GM06990 (cell line): ENCODE data around the gene APOBEC4.
"Not testable (repeated sequence)": the region's sequence is repeated elsewhere in the genome, so short reads cannot be mapped to it uniquely, and the experiment has no call there.

Experiments used
- DNase-seq: peaks from one replicate; pipeline ENCODE4 v3.0.0-alpha.2; 2011; ENCODE audit not compliant: insufficient read length; ENCODE audit errors: extremely low read depth
- H3K27me3 ChIP-seq: replicated peaks from 2 replicates; pipeline ENCODE4 v1.6.0; 2011; ENCODE audit warnings: low read length; ENCODE audit not compliant: control insufficient read depth, insufficient read depth
- H3K36me3 ChIP-seq: 2 replicates; pipeline ENCODE4 v1.5.1; 2011; ENCODE audit warnings: low read length; ENCODE audit not compliant: control insufficient read depth, insufficient read depth
- H3K4me3 ChIP-seq: replicated peaks from 2 replicates; pipeline ENCODE4 v1.5.1; 2011; ENCODE audit warnings: low read depth, mild to moderate bottlenecking, control low read depth, low read length
- TF ChIP-seq, protein P1 (sequence below): IDR thresholded peaks from 2 replicates; pipeline ENCODE4 v1.5.1; 2011; ENCODE audit warnings: low read length, control low read depth, mild to moderate bottlenecking, inconsistent platforms; ENCODE audit not compliant: insufficient read depth, poor library complexity, severe bottlenecking

The APOBEC4 gene

DNA sequence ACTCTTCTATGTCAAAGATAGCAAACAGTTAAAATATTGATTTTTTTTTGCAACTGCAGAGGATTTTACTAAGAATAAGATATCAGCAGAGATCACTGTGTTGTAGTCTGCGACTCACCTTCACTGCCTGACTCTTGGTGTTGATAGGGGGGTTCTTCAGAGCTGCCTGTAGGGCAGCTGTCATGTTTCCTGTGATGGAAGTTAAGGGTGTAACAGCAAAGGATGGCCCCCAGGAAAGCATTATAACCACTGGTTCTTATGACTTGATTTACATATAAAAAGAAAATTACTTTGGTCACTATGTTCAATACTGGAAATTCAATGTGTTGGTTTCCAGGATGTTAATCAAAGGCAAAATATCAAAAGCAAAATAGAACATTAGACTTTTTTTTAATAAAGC lies 20.2 kb downstream of the APOBEC4 start:
- no peak for DNase-seq
- Histone ChIP-seq H3K4me3 (peak overlapping the region; percentile 83), H3K27me3 (no peaks in the 10 kb centered on the region), H3K36me3 (peaks cover 11% of the 10 kb centered on the region)
- TF ChIP-seq, protein P1, sequence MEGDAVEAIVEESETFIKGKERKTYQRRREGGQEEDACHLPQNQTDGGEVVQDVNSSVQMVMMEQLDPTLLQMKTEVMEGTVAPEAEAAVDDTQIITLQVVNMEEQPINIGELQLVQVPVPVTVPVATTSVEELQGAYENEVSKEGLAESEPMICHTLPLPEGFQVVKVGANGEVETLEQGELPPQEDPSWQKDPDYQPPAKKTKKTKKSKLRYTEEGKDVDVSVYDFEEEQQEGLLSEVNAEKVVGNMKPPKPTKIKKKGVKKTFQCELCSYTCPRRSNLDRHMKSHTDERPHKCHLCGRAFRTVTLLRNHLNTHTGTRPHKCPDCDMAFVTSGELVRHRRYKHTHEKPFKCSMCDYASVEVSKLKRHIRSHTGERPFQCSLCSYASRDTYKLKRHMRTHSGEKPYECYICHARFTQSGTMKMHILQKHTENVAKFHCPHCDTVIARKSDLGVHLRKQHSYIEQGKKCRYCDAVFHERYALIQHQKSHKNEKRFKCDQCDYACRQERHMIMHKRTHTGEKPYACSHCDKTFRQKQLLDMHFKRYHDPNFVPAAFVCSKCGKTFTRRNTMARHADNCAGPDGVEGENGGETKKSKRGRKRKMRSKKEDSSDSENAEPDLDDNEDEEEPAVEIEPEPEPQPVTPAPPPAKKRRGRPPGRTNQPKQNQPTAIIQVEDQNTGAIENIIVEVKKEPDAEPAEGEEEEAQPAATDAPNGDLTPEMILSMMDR = no peak

DNA sequence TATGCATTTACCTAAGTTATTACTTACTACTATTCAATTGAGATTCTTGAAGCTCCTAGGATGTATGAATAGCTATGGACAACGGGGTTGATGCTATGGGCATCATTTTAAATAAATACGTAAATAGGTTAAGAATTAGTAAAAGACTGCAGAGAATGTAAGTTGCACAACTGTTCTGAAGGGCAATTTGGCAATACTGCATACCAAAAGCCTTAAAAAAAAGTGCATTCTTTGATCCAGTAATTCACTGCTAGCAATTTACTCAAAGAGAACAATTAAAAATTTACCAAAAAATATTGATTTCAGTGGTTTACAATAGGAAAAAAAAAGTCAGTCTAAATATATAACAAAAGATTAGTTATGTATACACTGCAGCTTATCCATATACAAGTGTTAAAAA lies 21.0 kb downstream of the APOBEC4 start:
- Histone ChIP-seq H3K36me3 (peaks cover 13% of the 10 kb centered on the region), H3K27me3 (no peaks in the 10 kb centered on the region), H3K4me3 (peak overlapping the region; percentile 83)
- DNase-seq = no peak
- TF ChIP-seq, protein P1 = no peak

DNA sequence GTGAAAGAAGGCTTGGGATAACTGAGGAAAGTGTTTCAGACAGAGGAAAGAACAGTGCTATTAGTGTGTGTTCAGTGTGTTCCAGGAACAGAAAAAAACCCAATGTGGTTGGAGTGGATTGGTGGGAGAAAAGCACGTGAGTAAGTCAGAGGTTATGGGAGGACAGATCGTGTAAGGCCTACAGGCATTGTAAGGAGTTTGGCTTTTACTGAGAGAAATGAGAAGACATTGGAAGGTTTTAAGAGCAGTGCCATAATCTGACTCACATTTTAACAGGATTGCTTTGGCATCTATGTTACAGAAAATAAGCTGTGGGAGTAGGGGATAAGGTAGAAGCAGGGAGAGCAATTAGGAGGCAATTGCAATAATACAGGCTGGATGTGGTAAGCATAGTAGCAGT lies 22.4 kb downstream of the APOBEC4 start:
- Histone ChIP-seq H3K36me3 (peaks cover 14% of the 10 kb centered on the region), H3K27me3 (no peaks in the 10 kb centered on the region), H3K4me3 (no peak overlapping the region)
- no peak for DNase-seq
- TF ChIP-seq, protein P1 = no peak

DNA sequence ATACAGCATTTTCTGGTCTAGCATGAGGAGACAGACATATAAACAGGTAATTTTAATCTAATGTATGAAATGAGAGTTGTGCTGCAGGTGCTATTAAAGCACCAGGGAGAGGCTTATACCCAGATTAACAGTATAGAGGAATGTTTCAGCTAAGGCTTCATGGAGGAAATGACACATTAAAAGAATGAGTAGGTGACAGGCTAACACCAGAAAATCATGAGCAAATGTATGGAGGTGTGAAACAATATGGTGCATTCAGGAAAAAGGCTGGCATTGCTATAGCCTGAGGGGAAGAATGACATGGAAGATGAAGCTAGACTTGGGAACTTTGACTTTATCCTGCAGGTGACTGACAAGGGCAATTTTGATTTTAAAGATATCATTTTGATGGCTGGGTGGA lies 24.6 kb downstream of the APOBEC4 start:
- Histone ChIP-seq H3K36me3 (peaks cover 15% of the 10 kb centered on the region), H3K27me3 (no peaks in the 10 kb centered on the region), H3K4me3 (no peak overlapping the region)
- TF ChIP-seq, protein P1 = no peak
- DNase-seq = no peak

DNA sequence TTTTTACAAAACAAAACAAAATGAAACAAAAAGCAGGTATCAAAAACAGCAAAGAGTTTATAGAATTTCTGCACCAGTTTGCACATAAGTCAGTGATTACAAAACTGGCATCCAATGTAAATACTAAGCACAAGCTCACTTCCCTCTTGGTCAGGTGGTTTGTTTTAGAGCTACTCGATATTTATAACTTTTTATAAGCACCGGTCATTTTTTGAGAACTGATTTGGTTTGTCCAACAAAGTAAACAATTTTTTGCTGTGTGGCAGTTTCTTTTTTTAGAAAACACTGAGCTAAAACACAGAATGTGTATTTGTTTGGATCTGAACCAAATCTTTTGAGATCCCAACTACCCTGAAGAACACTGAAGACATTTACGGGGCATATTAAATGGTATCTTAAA lies 26.9 kb downstream of the APOBEC4 start:
- H3K4me3 ChIP-seq, DNase-seq, H3K27me3 ChIP-seq: not testable (repeated sequence)
- H3K36me3 ChIP-seq = peaks cover 14% of the 10 kb centered on the region

DNA sequence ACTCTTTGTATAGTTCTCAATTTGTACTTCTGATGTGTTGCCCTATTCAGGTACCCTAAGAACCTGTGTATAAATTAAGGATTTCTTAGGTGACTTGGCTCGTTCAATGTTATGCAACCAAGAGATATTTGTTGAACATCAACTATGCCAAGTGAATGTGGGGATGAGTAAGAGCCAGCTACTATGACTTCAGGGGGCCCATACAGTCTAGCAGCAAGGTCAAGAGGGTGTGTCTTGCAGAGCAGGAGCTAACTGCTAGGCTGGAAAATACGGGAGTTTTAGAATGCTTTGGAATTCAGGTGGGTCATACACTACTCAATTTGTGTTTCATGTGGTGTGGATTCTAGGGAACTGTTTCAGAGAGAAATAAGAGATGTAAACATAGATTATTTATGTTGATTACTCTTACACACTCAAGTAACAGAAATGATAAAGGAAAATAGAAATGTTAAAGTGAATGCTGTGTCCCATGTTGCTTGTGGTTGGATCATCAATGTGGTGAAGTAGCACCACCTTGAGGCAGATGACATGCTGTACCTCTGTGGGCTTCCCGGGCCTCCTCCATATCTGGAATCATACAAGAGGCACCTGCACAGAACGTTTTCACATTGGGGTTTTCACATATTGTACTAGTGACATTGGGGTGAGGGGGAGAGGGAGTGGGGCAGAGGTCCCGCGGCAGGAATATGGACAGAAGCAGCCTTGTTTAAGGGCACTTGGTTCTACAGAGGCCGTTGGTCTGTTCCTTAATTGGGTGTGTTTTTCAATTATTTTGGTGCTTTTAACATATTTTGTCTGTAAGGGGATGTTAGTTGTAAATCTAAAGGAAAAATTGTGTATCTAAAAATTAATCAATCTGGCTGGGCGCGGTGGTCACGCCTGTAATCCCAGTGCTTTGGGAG lies 30.0 kb downstream of the APOBEC4 start:
- Histone ChIP-seq H3K27me3 (no peaks in the 10 kb centered on the region), H3K36me3 (peaks cover 4% of the 10 kb centered on the region), H3K4me3 (no peak overlapping the region)
- TF ChIP-seq, protein P1 = peak; percentile 70
- peak; percentile 22 for DNase-seq
